Endodermal cell (in vitro differentiated cells): Measurements from ENCODE around the gene SLIT1. TPM values are rescaled to one million over a fixed set of nuclear protein-coding genes. Genes with fewer than 3 reads are reported as not detected.

Experiments
- DNase-seq: peaks from one replicate; pipeline ENCODE4 v3.0.0-alpha.2; 2017
- H3K27ac ChIP-seq: 2 replicates; pipeline ENCODE4 v1.5.1; 2013; ENCODE audit warnings: mild to moderate bottlenecking, low read depth, low read length, moderate library complexity
- H3K27me3 ChIP-seq: 2 replicates; pipeline ENCODE4 v1.6.1; 2013; ENCODE audit warnings: mild to moderate bottlenecking, low read length, moderate library complexity; ENCODE audit not compliant: insufficient read depth, control insufficient read depth, poor library complexity, severe bottlenecking
- H3K36me3 ChIP-seq: 2 replicates; pipeline ENCODE4 v1.7.0; 2013; ENCODE audit warnings: mild to moderate bottlenecking, low read length, moderate library complexity; ENCODE audit not compliant: control insufficient read depth, insufficient read depth
- H3K4me1 ChIP-seq: one replicate; pipeline ENCODE4 v1.7.0; 2013; ENCODE audit warnings: low read length; ENCODE audit not compliant: control insufficient read depth, insufficient read depth
- H3K4me3 ChIP-seq: 2 replicates; pipeline ENCODE4 v1.5.1; 2013; ENCODE audit warnings: mild to moderate bottlenecking, low read length, moderate library complexity
- H3K9ac ChIP-seq: 2 replicates; pipeline ENCODE4 v1.6.1; 2013; ENCODE audit warnings: mild to moderate bottlenecking, low read length, moderate library complexity; ENCODE audit not compliant: poor library complexity, severe bottlenecking; ENCODE audit errors: extremely low read depth
- H3K9me3 ChIP-seq: 2 replicates; pipeline ENCODE4 v1.6.1; 2013; ENCODE audit warnings: mild to moderate bottlenecking, low read length, moderate library complexity; ENCODE audit not compliant: control insufficient read depth
- H3K27ac Mint-ChIP-seq: 2 replicates; pipeline ENCODE4 v1.8.0; 2020; ENCODE audit warnings: mixed read lengths
- H3K27me3 Mint-ChIP-seq: 2 replicates; pipeline ENCODE4 v1.8.0; 2021; ENCODE audit warnings: mild to moderate bottlenecking, mixed read lengths; ENCODE audit not compliant: insufficient read depth
- H3K36me3 Mint-ChIP-seq: 2 replicates; pipeline ENCODE4 v1.8.0; 2020; ENCODE audit warnings: low read depth, mixed read lengths
- H3K4me1 Mint-ChIP-seq: 2 replicates; pipeline ENCODE4 v1.8.0; 2020; ENCODE audit warnings: mixed read lengths
- H3K4me3 Mint-ChIP-seq: 2 replicates; pipeline ENCODE4 v1.8.0; 2020; ENCODE audit warnings: mild to moderate bottlenecking, moderate library complexity, mixed read lengths
- H3K9me3 Mint-ChIP-seq: 2 replicates; pipeline ENCODE4 v1.8.0; 2020; ENCODE audit warnings: mild to moderate bottlenecking, mixed read lengths
- CTCF ChIP-seq: fragments of 200-600 bp; sonication (generic); conservative IDR thresholded peaks from 2 replicates; pipeline ENCODE4 v1.5.0; 2021; ENCODE audit warnings: antibody characterized with exemption, mild to moderate bottlenecking
- WGBS, 2 experiments: methylation state at CpG; one replicate each; pipeline versions ENCODE4 v1.1.5 to v1.1.7; 2013; ENCODE audit warnings: missing lambda C conversion rate in 2 of 2, mixed read lengths in 1 of 2; ENCODE audit not compliant: insufficient coverage in 1 of 2, insufficient read length in 1 of 2; 5-methylcytosine and 5-hydroxymethylcytosine counted together
- total RNA-seq, 2 donors: library from RNA; stranded (reverse); fragmentation: NEBNext Ultra II Directional in 1 of 2; extraction: Animal tissue kit (Norgen Biotek cat#: 25700) in 1 of 2; gene quantifications; 2 replicates in 1 of 2; 3 replicates in 1 of 2; pipeline ENCODE4 v1.2.1, GENCODE V29; 2021

Gene SLIT1
- total RNA-seq, 2 donors from 2014 or later: 0.97 to 2.4 TPM

- no peaks in the 10 kb centered on the region for H3K36me3 Mint-ChIP-seq
- Histone ChIP-seq H3K27me3 (peaks cover 39% of the 10 kb centered on the region), H3K9me3 (no peaks in the 10 kb centered on the region), H3K36me3 (no peaks in the 10 kb centered on the region), H3K4me1 (peaks cover 11% of the 10 kb centered on the region), H3K4me3 (no peak overlapping the region), H3K9ac (no peak overlapping the region), H3K27ac (no peak overlapping the region)
- DNase-seq: no peak
- TF ChIP-seq CTCF: no peak
- peaks cover 10% of the 10 kb centered on the region for H3K4me1 Mint-ChIP-seq
- peaks cover 59% of the 10 kb centered on the region for H3K27me3 Mint-ChIP-seq
- WGBS, 2 experiments: 84 to 94% methylated on average over 2 of the region's 2 CpGs
- no peak overlapping the region for H3K27ac Mint-ChIP-seq
- no peaks in the 10 kb centered on the region for H3K9me3 Mint-ChIP-seq
- no peak overlapping the region for H3K4me3 Mint-ChIP-seq
Measured at GRCh38 chr10:97190450-97190849, 4.7 kb upstream of the SLIT1 start.

GRCh38 chr10:97188261-97188711, 2.5 kb upstream of the SLIT1 start:
- peaks cover 54% of the 10 kb centered on the region for H3K27me3 ChIP-seq
- TF ChIP-seq CTCF: no peak
- DNase-seq: no peak
- H3K9ac ChIP-seq: no peak overlapping the region
- H3K27ac ChIP-seq: no peak overlapping the region
- H3K9me3 Mint-ChIP-seq: no peaks in the 10 kb centered on the region
- H3K9me3 ChIP-seq: no peaks in the 10 kb centered on the region
- WGBS, 2 experiments: 66 to 83% methylated on average over 4 to 11 of the region's 11 CpGs
- H3K4me3 ChIP-seq: no peak overlapping the region
- H3K4me3 Mint-ChIP-seq: no peak overlapping the region
- no peaks in the 10 kb centered on the region for H3K36me3 ChIP-seq
- H3K27me3 Mint-ChIP-seq: peaks cover 72% of the 10 kb centered on the region
- H3K4me1 Mint-ChIP-seq: peaks cover 14% of the 10 kb centered on the region
- no peaks in the 10 kb centered on the region for H3K36me3 Mint-ChIP-seq
- peaks cover 11% of the 10 kb centered on the region for H3K4me1 ChIP-seq
- no peak overlapping the region for H3K27ac Mint-ChIP-seq

- H3K4me1 Mint-ChIP-seq: peaks cover 14% of the 10 kb centered on the region
- H3K4me1 ChIP-seq: peaks cover 11% of the 10 kb centered on the region
- no peak overlapping the region for H3K9ac ChIP-seq
- no peaks in the 10 kb centered on the region for H3K9me3 ChIP-seq
- H3K9me3 Mint-ChIP-seq: no peaks in the 10 kb centered on the region
- H3K27me3 ChIP-seq: peaks cover 65% of the 10 kb centered on the region
- peaks cover 81% of the 10 kb centered on the region for H3K27me3 Mint-ChIP-seq
- 87 to 96% methylated on average over 13 to 18 of the region's 18 CpGs for WGBS, 2 experiments
- no peaks in the 10 kb centered on the region for H3K36me3 Mint-ChIP-seq
- H3K27ac Mint-ChIP-seq: no peak overlapping the region
- H3K36me3 ChIP-seq: no peaks in the 10 kb centered on the region
- DNase-seq: no peak
- TF ChIP-seq CTCF: no peak
- no peak overlapping the region for H3K4me3 Mint-ChIP-seq
- H3K27ac ChIP-seq: no peak overlapping the region
- H3K4me3 ChIP-seq: no peak overlapping the region
Measured at GRCh38 chr10:97186911-97187310, 1.2 kb upstream of the SLIT1 start.
